IMR-90 (cell line): ENCODE measurements around the gene CDX1. TPM values are rescaled to one million over a fixed set of nuclear protein-coding genes. Genes with fewer than 3 reads are reported as not detected.

Experiments
- ATAC-seq: fragments of 200-7000 bp; cut with Tn5 transposase; 2 replicates; pipeline ENCODE4 v1.9.1; 2020; ENCODE audit warnings: low read depth, mild to moderate bottlenecking, moderate library complexity
- BruUV-seq: library from RNA; stranded (reverse); fragments of 400-500 nt; replicated peaks from 2 replicates; lab custom pipeline; 2021; lab: Mats Ljungman, UMichigan
- CTCF ChIA-PET: fragments of 300-600 bp; formaldehyde crosslinking; extraction: SDS; loops from one replicate; lab custom pipeline; 2021; ENCODE audit warnings: antibody characterized with exemption; lab: Yijun Ruan, JAX
- POLR2A ChIA-PET: fragments of 300-600 bp; sonication (Branson Sonifier 250); formaldehyde crosslinking; loops from one replicate; lab custom pipeline; 2022; ENCODE audit warnings: antibody characterized with exemption; ENCODE audit not compliant: unreplicated experiment; lab: Charles Lee
- DNase-seq: peaks from one replicate; pipeline ENCODE4 v3.0.0; 2013
- H2AFZ ChIP-seq: replicated peaks from 2 replicates; pipeline ENCODE3; 2013; ENCODE audit warnings: low read length, mild to moderate bottlenecking; ENCODE audit not compliant: poor library complexity
- H2AK5ac ChIP-seq: 2 replicates; pipeline ENCODE4 v1.6.1; 2013; ENCODE audit warnings: low read depth, low read length, inconsistent platforms
- H2AK9ac ChIP-seq: replicated peaks from 2 replicates; pipeline ENCODE3; 2013; ENCODE audit warnings: mild to moderate bottlenecking, low read depth, low read length, moderate library complexity; ENCODE audit not compliant: poor library complexity
- H2BK120ac ChIP-seq: 2 replicates; pipeline ENCODE4 v1.6.1; 2013; ENCODE audit warnings: low read depth, low read length, inconsistent platforms
- H2BK15ac ChIP-seq: 3 replicates; pipeline ENCODE4 v1.6.1; 2013; ENCODE audit warnings: low read depth, low read length, inconsistent platforms
- H2BK20ac ChIP-seq: 2 replicates; pipeline ENCODE4 v1.6.1; 2013; ENCODE audit warnings: low read depth, mild to moderate bottlenecking, inconsistent platforms, low read length, moderate library complexity
- H2BK5ac ChIP-seq: 2 replicates; pipeline ENCODE4 v1.6.1; 2013; ENCODE audit warnings: mild to moderate bottlenecking, low read depth, low read length, inconsistent platforms; ENCODE audit not compliant: poor library complexity, severe bottlenecking
- H3K14ac ChIP-seq: replicated peaks from 2 replicates; pipeline ENCODE4 v1.6.1; 2013; ENCODE audit warnings: low read depth, low read length, inconsistent platforms
- H3K18ac ChIP-seq: 2 replicates; pipeline ENCODE4 v1.6.1; 2013; ENCODE audit warnings: low read depth, low read length, control low read depth
- H3K23ac ChIP-seq: 2 replicates; pipeline ENCODE4 v1.6.1; 2013; ENCODE audit warnings: low read depth, low read length, inconsistent platforms
- H3K27ac ChIP-seq: 2 replicates; pipeline ENCODE4 v1.5.1; 2013; ENCODE audit warnings: mild to moderate bottlenecking, control low read depth, low read length; ENCODE audit not compliant: insufficient read depth
- H3K27me3 ChIP-seq: 2 replicates; pipeline ENCODE4 v1.6.1; 2013; ENCODE audit warnings: low read length; ENCODE audit not compliant: control insufficient read depth, insufficient read depth
- H3K36me3 ChIP-seq: 2 replicates; pipeline ENCODE4 v1.6.1; 2013; ENCODE audit warnings: low read length, mixed read lengths; ENCODE audit not compliant: control insufficient read depth, insufficient read depth
- H3K4ac ChIP-seq: 2 replicates; pipeline ENCODE4 v1.6.1; 2013; ENCODE audit warnings: low read depth, low read length, inconsistent platforms
- H3K4me1 ChIP-seq: 2 replicates; pipeline ENCODE4 v1.6.1; 2013; ENCODE audit warnings: low read length, mixed read lengths; ENCODE audit not compliant: control insufficient read depth, insufficient read depth
- H3K4me2 ChIP-seq: 2 replicates; pipeline ENCODE4 v1.6.1; 2013; ENCODE audit warnings: low read depth, mild to moderate bottlenecking, control low read depth, low read length, moderate library complexity
- H3K4me3 ChIP-seq: 2 replicates; pipeline ENCODE4 v1.5.1; 2013; ENCODE audit warnings: low read depth, mild to moderate bottlenecking, control low read depth, low read length, moderate library complexity; ENCODE audit not compliant: insufficient read depth
- H3K56ac ChIP-seq: 2 replicates; pipeline ENCODE4 v1.6.1; 2013; ENCODE audit warnings: low read length, inconsistent platforms; ENCODE audit not compliant: insufficient read depth; ENCODE audit errors: extremely low read depth
- H3K79me1 ChIP-seq, 2 experiments: 2 replicates each; pipeline ENCODE4 v1.6.1; 2013; ENCODE audit warnings: low read length in 2 of 2, inconsistent platforms in 1 of 2, low read depth in 1 of 2
- H3K9ac ChIP-seq: 2 replicates; pipeline ENCODE4 v1.6.1; 2013; ENCODE audit warnings: low read depth, low read length, control low read depth
- H3K9me1 ChIP-seq: 2 replicates; pipeline ENCODE4 v1.6.1; 2013; ENCODE audit warnings: low read length, inconsistent platforms; ENCODE audit not compliant: insufficient read depth
- H3K9me3 ChIP-seq: 2 replicates; pipeline ENCODE4 v1.6.1; 2013; ENCODE audit warnings: low read length; ENCODE audit not compliant: control insufficient read depth, insufficient read depth
- H4K20me1 ChIP-seq: 2 replicates; pipeline ENCODE4 v1.6.1; 2013; ENCODE audit warnings: low read length, inconsistent platforms; ENCODE audit not compliant: insufficient read depth
- H4K5ac ChIP-seq: 2 replicates; pipeline ENCODE4 v1.6.1; 2013; ENCODE audit warnings: mild to moderate bottlenecking, low read depth, low read length, control low read depth
- H4K8ac ChIP-seq, 2 experiments: 2 replicates each; pipeline ENCODE4 v1.6.1; 2013; ENCODE audit warnings: low read depth in 2 of 2, low read length in 2 of 2, control low read depth in 1 of 2, inconsistent platforms in 1 of 2
- H4K91ac ChIP-seq: 2 replicates; pipeline ENCODE4 v1.6.1; 2013; ENCODE audit warnings: low read depth, low read length, inconsistent platforms; ENCODE audit not compliant: insufficient read depth
- FOS ChIP-seq: fragments of 150-350 bp; IDR thresholded peaks from 2 replicates; pipeline ENCODE4 v1.6.1; 2016; ENCODE audit warnings: low read depth, low read length
- RCOR1 ChIP-seq: IDR thresholded peaks from 2 replicates; pipeline ENCODE4 v1.6.1; 2012; ENCODE audit warnings: mild to moderate bottlenecking, low read length, improper control_type of control experiment; ENCODE audit not compliant: insufficient replicate concordance
- WGBS, 2 experiments: methylation state at CpG; one replicate each; pipeline versions ENCODE4 v1.1.5 to v1.1.7; 2013; ENCODE audit warnings: missing lambda C conversion rate in 2 of 2; ENCODE audit not compliant: insufficient read length in 1 of 2; ENCODE audit errors: extremely low coverage in 2 of 2; 5-methylcytosine and 5-hydroxymethylcytosine counted together
- dilution Hi-C: fragments of 300-500 bp; cut with HindIII; formaldehyde crosslinking; loops from one replicate; pipeline ENCODE4 v1.14.3; 2018; ENCODE audit warnings: low sequenced_read_pairs; ENCODE audit not compliant: unreplicated experiment
- in situ Hi-C: fragments of 300-500 bp; cut with MboI; formaldehyde crosslinking; loops from 3 replicates; pipeline ENCODE4 v1.14.3; 2019; ENCODE audit warnings: low sequenced_read_pairs, inconsistent platforms, mixed read lengths
- intact Hi-C: fragments of 100-400 bp; cut with micrococcal nuclease; formaldehyde crosslinking; loops from 2 replicates; pipeline ENCODE4 v1.10.0; 2022
- polyA plus RNA-seq, 3 experiments: library from polyadenylated mRNA; depleted of rRNA; stranded (reverse); fragments of >200 nt; gene quantifications; 2 replicates each; pipeline ENCODE4 v1.2.3, GENCODE V29; 2012; ENCODE audit warnings: low replicate concordance in 1 of 3
- total RNA-seq: library from RNA; depleted of rRNA; stranded (reverse); fragments of >200 nt; gene quantifications from 2 replicates; pipeline ENCODE4 v1.2.3, GENCODE V29; 2012

Gene CDX1
- total and polyA plus RNA-seq, 2 of the 4 experiments (the other 2 are of a cell fraction) = 0.18 to 0.24 TPM

GRCh38 chr5:150208187-150209098, 41.9 kb downstream of the CDX1 start:
- peak overlapping the region; percentile 60 for H2AK9ac ChIP-seq
- H3K79me1 ChIP-seq = no peaks in the 10 kb centered on the region
- peak overlapping the region; percentile 33; the same call in 1 of the 2 replicates for H2AK5ac ChIP-seq
- H4K20me1 ChIP-seq = no peaks in the 10 kb centered on the region
- TF ChIP-seq FOS (0 out of 2 replicates have a peak, but pooled peaks have one; percentile 33), RCOR1 (no peak)
- H3K4me2 ChIP-seq = peak overlapping the region; percentile 8; the same call in 1 of the 2 replicates
- no peak overlapping the region for H3K27ac ChIP-seq
- 73% methylated on average over 11 of the region's 19 CpGs; no CpG with 5 or more reads in 1 of the 2 experiments for whole genome bisulfite sequencing, 2 experiments
- H3K27me3 ChIP-seq = no peaks in the 10 kb centered on the region
- peak; percentile 79 for DNase-seq
- peak overlapping the region; percentile 59 for H2AFZ ChIP-seq
- no peak overlapping the region for H3K56ac ChIP-seq
- ATAC-seq = peak; percentile 78
- H3K4ac ChIP-seq = peak overlapping the region; percentile 55; the same call in 1 of the 2 replicates
- intact Hi-C loops (no loop called here), dilution Hi-C loops (no loop called here), in situ Hi-C loops (loop anchor here (5.0 to 25.0 kb wide), 2 partner anchors 36 to 571 kb away; no protein-coding TSS in a partner anchor)
- CTCF ChIA-PET = interaction anchor here (0.7 to 1.8 kb wide), 2 partner anchors 46 to 143 kb away, joined by 4 read pairs; no protein-coding TSS in a partner anchor
- peaks cover 6% of the 10 kb centered on the region; the same call in 1 of the 2 replicates for H3K9me1 ChIP-seq
- peak overlapping the region; percentile 76; the same call in 1 of the 3 replicates for H2BK15ac ChIP-seq
- H3K23ac ChIP-seq = no peak overlapping the region
- H2BK20ac ChIP-seq = peak overlapping the region; percentile 38
- peak overlapping the region; percentile 7; the same call in 1 of the 2 replicates for H4K5ac ChIP-seq
- POLR2A ChIA-PET = no interaction called here
- no peaks in the 10 kb centered on the region for H3K9me3 ChIP-seq
- 0 out of 4 replicates have a peak overlapping the region, but pooled peaks of 1 of the 2 experiments have one; percentile 18 for H4K8ac ChIP-seq
- H3K4me1 ChIP-seq = peaks cover 11% of the 10 kb centered on the region
- H2BK120ac ChIP-seq = peak overlapping the region; percentile 69
- peak overlapping the region; percentile 34 for H3K14ac ChIP-seq
- H2BK5ac ChIP-seq = no peak overlapping the region
- BruUV-seq = no TSS peak
- no peak overlapping the region for H3K4me3 ChIP-seq
- no peak overlapping the region for H4K91ac ChIP-seq
- no peaks in the 10 kb centered on the region for H3K36me3 ChIP-seq
- no peak overlapping the region for H3K9ac ChIP-seq
- H3K18ac ChIP-seq = no peak overlapping the region; the same call in 1 of the 2 replicates
